Measurements from ENCODE around the gene SLC25A22.

- no peak for TF ChIP-seq CTCF (IDR thresholded peaks at IDR 0.05)
- TF ChIP-seq POLR2A (IDR thresholded peaks at IDR 0.05) = no peak
Measured at GRCh38 chr11:816433-816779, 18.3 kb upstream of the SLC25A22 start.
